IMR-90 (cell line): ENCODE results near the gene CREB3L1. TPM values are rescaled to one million over a fixed set of nuclear protein-coding genes. Genes with fewer than 3 reads are reported as not detected.
A peak's percentile ranks its signal among the peaks of the same experiment; 100 is the strongest.

Source experiments
- ATAC-seq: fragments of 200-7000 bp; cut with Tn5 transposase; 2 replicates; pipeline ENCODE4 v1.9.1; 2020; ENCODE audit warnings: low read depth, mild to moderate bottlenecking, moderate library complexity
- BruUV-seq: library from RNA; stranded (reverse); fragments of 400-500 nt; replicated peaks from 2 replicates; lab custom pipeline; 2021; lab: Mats Ljungman, UMichigan
- CTCF ChIA-PET: fragments of 300-600 bp; formaldehyde crosslinking; extraction: SDS; loops from one replicate; lab custom pipeline; 2021; ENCODE audit warnings: antibody characterized with exemption; lab: Yijun Ruan, JAX
- POLR2A ChIA-PET: fragments of 300-600 bp; sonication (Branson Sonifier 250); formaldehyde crosslinking; loops from one replicate; lab custom pipeline; 2022; ENCODE audit warnings: antibody characterized with exemption; ENCODE audit not compliant: unreplicated experiment; lab: Charles Lee
- DNase-seq: peaks from one replicate; pipeline ENCODE4 v3.0.0; 2013
- H2AFZ ChIP-seq: replicated peaks from 2 replicates; pipeline ENCODE3; 2013; ENCODE audit warnings: low read length, mild to moderate bottlenecking; ENCODE audit not compliant: poor library complexity
- H2AK5ac ChIP-seq: 2 replicates; pipeline ENCODE4 v1.6.1; 2013; ENCODE audit warnings: low read depth, low read length, inconsistent platforms
- H2AK9ac ChIP-seq: replicated peaks from 2 replicates; pipeline ENCODE3; 2013; ENCODE audit warnings: mild to moderate bottlenecking, low read depth, low read length, moderate library complexity; ENCODE audit not compliant: poor library complexity
- H2BK120ac ChIP-seq: 2 replicates; pipeline ENCODE4 v1.6.1; 2013; ENCODE audit warnings: low read depth, low read length, inconsistent platforms
- H2BK15ac ChIP-seq: 3 replicates; pipeline ENCODE4 v1.6.1; 2013; ENCODE audit warnings: low read depth, low read length, inconsistent platforms
- H2BK20ac ChIP-seq: 2 replicates; pipeline ENCODE4 v1.6.1; 2013; ENCODE audit warnings: low read depth, mild to moderate bottlenecking, inconsistent platforms, low read length, moderate library complexity
- H2BK5ac ChIP-seq: 2 replicates; pipeline ENCODE4 v1.6.1; 2013; ENCODE audit warnings: mild to moderate bottlenecking, low read depth, low read length, inconsistent platforms; ENCODE audit not compliant: poor library complexity, severe bottlenecking
- H3K14ac ChIP-seq: replicated peaks from 2 replicates; pipeline ENCODE4 v1.6.1; 2013; ENCODE audit warnings: low read depth, low read length, inconsistent platforms
- H3K18ac ChIP-seq: 2 replicates; pipeline ENCODE4 v1.6.1; 2013; ENCODE audit warnings: low read depth, low read length, control low read depth
- H3K23ac ChIP-seq: 2 replicates; pipeline ENCODE4 v1.6.1; 2013; ENCODE audit warnings: low read depth, low read length, inconsistent platforms
- H3K27ac ChIP-seq: 2 replicates; pipeline ENCODE4 v1.5.1; 2013; ENCODE audit warnings: mild to moderate bottlenecking, control low read depth, low read length; ENCODE audit not compliant: insufficient read depth
- H3K27me3 ChIP-seq: 2 replicates; pipeline ENCODE4 v1.6.1; 2013; ENCODE audit warnings: low read length; ENCODE audit not compliant: control insufficient read depth, insufficient read depth
- H3K36me3 ChIP-seq: 2 replicates; pipeline ENCODE4 v1.6.1; 2013; ENCODE audit warnings: low read length, mixed read lengths; ENCODE audit not compliant: control insufficient read depth, insufficient read depth
- H3K4ac ChIP-seq: 2 replicates; pipeline ENCODE4 v1.6.1; 2013; ENCODE audit warnings: low read depth, low read length, inconsistent platforms
- H3K4me1 ChIP-seq: 2 replicates; pipeline ENCODE4 v1.6.1; 2013; ENCODE audit warnings: low read length, mixed read lengths; ENCODE audit not compliant: control insufficient read depth, insufficient read depth
- H3K4me2 ChIP-seq: 2 replicates; pipeline ENCODE4 v1.6.1; 2013; ENCODE audit warnings: low read depth, mild to moderate bottlenecking, control low read depth, low read length, moderate library complexity
- H3K4me3 ChIP-seq: 2 replicates; pipeline ENCODE4 v1.5.1; 2013; ENCODE audit warnings: low read depth, mild to moderate bottlenecking, control low read depth, low read length, moderate library complexity; ENCODE audit not compliant: insufficient read depth
- H3K56ac ChIP-seq: 2 replicates; pipeline ENCODE4 v1.6.1; 2013; ENCODE audit warnings: low read length, inconsistent platforms; ENCODE audit not compliant: insufficient read depth; ENCODE audit errors: extremely low read depth
- H3K79me1 ChIP-seq, 2 experiments: 2 replicates each; pipeline ENCODE4 v1.6.1; 2013; ENCODE audit warnings: low read length in 2 of 2, inconsistent platforms in 1 of 2, low read depth in 1 of 2
- H3K9ac ChIP-seq: 2 replicates; pipeline ENCODE4 v1.6.1; 2013; ENCODE audit warnings: low read depth, low read length, control low read depth
- H3K9me1 ChIP-seq: 2 replicates; pipeline ENCODE4 v1.6.1; 2013; ENCODE audit warnings: low read length, inconsistent platforms; ENCODE audit not compliant: insufficient read depth
- H3K9me3 ChIP-seq: 2 replicates; pipeline ENCODE4 v1.6.1; 2013; ENCODE audit warnings: low read length; ENCODE audit not compliant: control insufficient read depth, insufficient read depth
- H4K20me1 ChIP-seq: 2 replicates; pipeline ENCODE4 v1.6.1; 2013; ENCODE audit warnings: low read length, inconsistent platforms; ENCODE audit not compliant: insufficient read depth
- H4K5ac ChIP-seq: 2 replicates; pipeline ENCODE4 v1.6.1; 2013; ENCODE audit warnings: mild to moderate bottlenecking, low read depth, low read length, control low read depth
- H4K8ac ChIP-seq, 2 experiments: 2 replicates each; pipeline ENCODE4 v1.6.1; 2013; ENCODE audit warnings: low read depth in 2 of 2, low read length in 2 of 2, control low read depth in 1 of 2, inconsistent platforms in 1 of 2
- H4K91ac ChIP-seq: 2 replicates; pipeline ENCODE4 v1.6.1; 2013; ENCODE audit warnings: low read depth, low read length, inconsistent platforms; ENCODE audit not compliant: insufficient read depth
- BHLHE40 ChIP-seq: fragments of 150-350 bp; IDR thresholded peaks from 2 replicates; pipeline ENCODE4 v1.6.1; 2016; ENCODE audit warnings: mild to moderate bottlenecking, low read depth, low read length
- CEBPB ChIP-seq: IDR thresholded peaks from 2 replicates; pipeline ENCODE4 v1.6.1; 2012; ENCODE audit warnings: low read depth, low read length, improper control_type of control experiment
- CHD1 ChIP-seq: IDR thresholded peaks from 2 replicates; pipeline ENCODE4 v1.6.1; 2012; ENCODE audit warnings: low read depth, low read length, improper control_type of control experiment
- CTCF ChIP-seq: conservative IDR thresholded peaks from 2 replicates; pipeline ENCODE4 v1.5.1; 2012; ENCODE audit warnings: mild to moderate bottlenecking, low read depth, low read length, improper control_type of control experiment
- ELK1 ChIP-seq: fragments of 150-350 bp; IDR thresholded peaks from 2 replicates; pipeline ENCODE4 v1.6.1; 2016; ENCODE audit warnings: low read depth, mild to moderate bottlenecking, low read length, moderate library complexity, borderline replicate concordance
- FOS ChIP-seq: fragments of 150-350 bp; IDR thresholded peaks from 2 replicates; pipeline ENCODE4 v1.6.1; 2016; ENCODE audit warnings: low read depth, low read length
- MAFK ChIP-seq: IDR thresholded peaks from 2 replicates; pipeline ENCODE4 v1.6.1; 2012; ENCODE audit warnings: low read depth, low read length, improper control_type of control experiment
- MAZ ChIP-seq: IDR thresholded peaks from 2 replicates; pipeline ENCODE4 v1.6.1; 2012; ENCODE audit warnings: low read depth, mild to moderate bottlenecking, low read length, improper control_type of control experiment, moderate library complexity, borderline replicate concordance
- MXI1 ChIP-seq: IDR thresholded peaks from 2 replicates; pipeline ENCODE4 v1.6.1; 2012; ENCODE audit warnings: low read depth, mild to moderate bottlenecking, low read length, moderate library complexity, borderline replicate concordance
- NFE2L2 ChIP-seq: fragments of 150-350 bp; IDR thresholded peaks from 2 replicates; pipeline ENCODE4 v1.6.1; 2016; ENCODE audit warnings: low read depth, mild to moderate bottlenecking, low read length
- POLR2A ChIP-seq: IDR thresholded peaks from 2 replicates; pipeline ENCODE4 v1.6.1; 2012; ENCODE audit warnings: mild to moderate bottlenecking, low read depth, low read length
- RAD21 ChIP-seq: IDR thresholded peaks from 2 replicates; pipeline ENCODE4 v1.6.1; 2012; ENCODE audit warnings: low read length, improper control_type of control experiment
- RCOR1 ChIP-seq: IDR thresholded peaks from 2 replicates; pipeline ENCODE4 v1.6.1; 2012; ENCODE audit warnings: mild to moderate bottlenecking, low read length, improper control_type of control experiment; ENCODE audit not compliant: insufficient replicate concordance
- RFX5 ChIP-seq: IDR thresholded peaks from 2 replicates; pipeline ENCODE4 v1.8.0; 2012; ENCODE audit warnings: low read depth, mild to moderate bottlenecking, low read length, moderate library complexity
- SMC3 ChIP-seq: fragments of 150-350 bp; IDR thresholded peaks from 2 replicates; pipeline ENCODE4 v1.6.1; 2016; ENCODE audit warnings: low read depth, mild to moderate bottlenecking, antibody characterized with exemption, low read length, moderate library complexity
- USF2 ChIP-seq: fragments of 150-350 bp; IDR thresholded peaks from 2 replicates; pipeline ENCODE4 v1.6.1; 2017; ENCODE audit warnings: mild to moderate bottlenecking, antibody characterized with exemption, low read length, low read depth
- WGBS, 2 experiments: methylation state at CpG; one replicate each; pipeline versions ENCODE4 v1.1.5 to v1.1.7; 2013; ENCODE audit warnings: missing lambda C conversion rate in 2 of 2; ENCODE audit not compliant: insufficient read length in 1 of 2; ENCODE audit errors: extremely low coverage in 2 of 2; 5-methylcytosine and 5-hydroxymethylcytosine counted together
- dilution Hi-C: fragments of 300-500 bp; cut with HindIII; formaldehyde crosslinking; loops from one replicate; pipeline ENCODE4 v1.14.3; 2018; ENCODE audit warnings: low sequenced_read_pairs; ENCODE audit not compliant: unreplicated experiment
- in situ Hi-C: fragments of 300-500 bp; cut with MboI; formaldehyde crosslinking; loops from 3 replicates; pipeline ENCODE4 v1.14.3; 2019; ENCODE audit warnings: low sequenced_read_pairs, inconsistent platforms, mixed read lengths
- intact Hi-C: fragments of 100-400 bp; cut with micrococcal nuclease; formaldehyde crosslinking; loops from 2 replicates; pipeline ENCODE4 v1.10.0; 2022
- polyA plus RNA-seq, 3 experiments: library from polyadenylated mRNA; depleted of rRNA; stranded (reverse); fragments of >200 nt; gene quantifications; 2 replicates each; pipeline ENCODE4 v1.2.3, GENCODE V29; 2012; ENCODE audit warnings: low replicate concordance in 1 of 3
- total RNA-seq: library from RNA; depleted of rRNA; stranded (reverse); fragments of >200 nt; gene quantifications from 2 replicates; pipeline ENCODE4 v1.2.3, GENCODE V29; 2012

CREB3L1 gene
- total and polyA plus RNA-seq, 2 of the 4 experiments (the other 2 are of a cell fraction) = 8.1 to 82.3 TPM

GRCh38 chr11:46302866-46303265, 25.4 kb downstream of the CREB3L1 start:
- ATAC-seq = no peak
- intact Hi-C loops = no loop called here

More at GRCh38 chr11:46302866-46303265, 25.4 kb downstream of the CREB3L1 start:
- BruUV-seq = no TSS peak
- no peak overlapping the region for H3K9ac ChIP-seq
- H3K4me1 ChIP-seq = peaks cover 22% of the 10 kb centered on the region
- TF ChIP-seq USF2 = no peak
- no peak for TF ChIP-seq NFE2L2
- TF ChIP-seq MAFK = no peak
- no peak for TF ChIP-seq CTCF
- no peak for TF ChIP-seq CHD1
- no peak for TF ChIP-seq FOS
- no peak for TF ChIP-seq CEBPB
- TF ChIP-seq RCOR1 = no peak
- no peak for TF ChIP-seq SMC3
- no peak for TF ChIP-seq RAD21
- TF ChIP-seq MAZ = no peak
- TF ChIP-seq ELK1 = no peak
- no peak for TF ChIP-seq POLR2A
- TF ChIP-seq RFX5 = no peak
- no peak for TF ChIP-seq BHLHE40
- TF ChIP-seq MXI1 = no peak
- peaks cover 25% of the 10 kb centered on the region for H4K20me1 ChIP-seq
- H3K4me2 ChIP-seq = no peak overlapping the region
- H2AK5ac ChIP-seq = 0 out of 2 replicates have a peak overlapping the region, but pooled peaks have one; percentile 11
- H3K27ac ChIP-seq = peak overlapping the region; percentile 17; the same call in 1 of the 2 replicates
- H2BK20ac ChIP-seq = no peak overlapping the region
- H3K14ac ChIP-seq = no peak overlapping the region
- WGBS, 2 experiments = 80% methylated on average over 2 of the region's 7 CpGs; no CpG with 5 or more reads in 1 of the 2 experiments
- POLR2A ChIA-PET = no interaction called here
- no peak overlapping the region for H4K91ac ChIP-seq
- dilution Hi-C loops (no loop called here), in situ Hi-C loops (loop anchor here (25.0 kb wide), 1 partner anchor 191 kb away; the partner anchor contains the start of gene PHF21A)
- H2AK9ac ChIP-seq = no peak overlapping the region
- no peak overlapping the region for H3K23ac ChIP-seq
- no peak overlapping the region for H4K5ac ChIP-seq
- no peak overlapping the region for H3K18ac ChIP-seq
- no peak overlapping the region for H4K8ac ChIP-seq
- DNase-seq = no peak
- H2BK120ac ChIP-seq = no peak overlapping the region
- no peak overlapping the region for H2AFZ ChIP-seq
- H3K4ac ChIP-seq = no peak overlapping the region
- peaks cover 49% of the 10 kb centered on the region for H3K36me3 ChIP-seq
- CTCF ChIA-PET = no interaction called here
- H3K56ac ChIP-seq = no peak overlapping the region
- H2BK5ac ChIP-seq = no peak overlapping the region
- no peak overlapping the region for H2BK15ac ChIP-seq
- no peaks in the 10 kb centered on the region for H3K27me3 ChIP-seq
- peaks cover 16% of the 10 kb centered on the region for H3K9me1 ChIP-seq
- H3K4me3 ChIP-seq = no peak overlapping the region
- H3K79me1 ChIP-seq = peaks cover 16 to 77% of the 10 kb centered on the region in 2 experiments
- no peaks in the 10 kb centered on the region for H3K9me3 ChIP-seq
